GM18868 (cell line): ENCODE results near the gene KLK6.

Experiments
- ATAC-seq: cut with Tn5 transposase; IDR thresholded peaks from one replicate; pipeline ENCODE4 v1.9.1; 2021; ENCODE audit warnings: mild to moderate bottlenecking, moderate library complexity; ENCODE audit not compliant: unreplicated experiment

The KLK6 gene

DNA sequence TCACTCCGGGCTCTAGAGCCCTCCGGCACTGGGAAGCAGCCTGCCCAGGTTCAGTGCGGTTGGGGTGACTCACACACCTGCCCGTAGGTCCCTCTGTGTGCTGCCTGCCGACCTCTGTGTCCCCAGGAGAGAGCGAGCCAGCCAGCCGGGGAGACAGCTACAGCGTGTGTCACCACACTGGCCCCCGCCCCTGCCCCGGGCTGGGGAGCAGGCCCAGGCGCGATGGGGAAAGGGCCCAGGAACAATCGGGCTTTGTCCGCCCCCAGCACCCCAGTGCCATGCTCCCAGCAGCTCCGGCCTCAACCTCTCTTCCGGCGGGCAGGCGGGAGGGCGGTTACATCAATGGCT is at the start of gene KLK6:
TSS of gene KLK6 (minus strand) at position 179 of the 348 bp plus-strand sequence. CDS start 1,487 bp downstream, outside the sequence.
- no peak for ATAC-seq

GRCh38 chr19:51018745-51019543 is 49.6 kb upstream of the KLK6 start:
- ATAC-seq: no peak

GRCh38 chr19:51016798-51017683 is 47.6 kb upstream of the KLK6 start:
- no peak for ATAC-seq

DNA sequence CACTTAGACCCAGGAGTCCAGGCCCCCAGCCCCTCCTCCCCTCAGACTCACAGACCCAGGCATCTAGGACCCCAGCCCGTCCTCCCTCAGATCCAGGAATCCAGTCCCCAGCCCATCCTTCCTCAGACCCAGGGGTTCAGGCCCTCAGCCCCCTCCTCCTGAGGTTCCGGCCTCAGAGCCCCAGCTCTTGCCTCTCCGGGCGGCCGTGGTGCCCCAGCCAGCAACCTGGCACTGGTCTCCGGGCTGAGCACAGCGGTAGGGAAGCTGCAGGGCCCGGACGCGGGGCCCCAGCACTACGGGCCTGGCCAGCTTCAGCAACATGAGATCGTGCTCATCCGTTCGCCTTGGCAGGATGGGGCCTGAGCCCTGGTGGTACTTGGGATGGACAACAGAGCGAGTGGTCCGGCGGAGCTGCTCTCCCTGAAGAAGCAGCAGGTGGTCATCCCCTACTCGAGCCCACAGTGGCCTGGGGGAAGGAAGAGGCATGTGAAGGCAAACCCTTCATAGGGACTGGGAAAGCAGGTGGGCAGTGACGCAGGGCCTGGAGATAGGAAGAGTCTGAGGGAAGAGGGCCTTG is 46.4 kb upstream of the KLK6 start:
- ATAC-seq: no peak

DNA sequence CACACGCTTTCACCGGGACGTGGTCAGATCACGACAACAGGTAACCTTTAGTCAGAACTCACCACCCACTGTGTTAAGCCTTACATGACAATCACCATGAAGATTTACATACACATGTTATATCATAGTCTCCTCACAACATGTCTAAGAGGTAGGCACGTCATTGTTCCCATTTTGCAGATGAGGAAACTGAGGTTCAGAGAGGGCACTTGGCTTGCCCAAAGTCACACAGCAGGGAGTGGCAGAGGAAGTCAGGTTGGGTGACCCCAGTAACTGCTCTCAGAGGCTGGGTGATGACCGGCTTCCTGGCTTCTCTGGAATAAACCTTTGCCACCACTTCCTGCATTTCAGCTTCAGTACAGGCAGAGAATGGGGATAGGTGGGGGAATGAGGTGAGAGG is 44.9 kb upstream of the KLK6 start:
- ATAC-seq: no peak

DNA sequence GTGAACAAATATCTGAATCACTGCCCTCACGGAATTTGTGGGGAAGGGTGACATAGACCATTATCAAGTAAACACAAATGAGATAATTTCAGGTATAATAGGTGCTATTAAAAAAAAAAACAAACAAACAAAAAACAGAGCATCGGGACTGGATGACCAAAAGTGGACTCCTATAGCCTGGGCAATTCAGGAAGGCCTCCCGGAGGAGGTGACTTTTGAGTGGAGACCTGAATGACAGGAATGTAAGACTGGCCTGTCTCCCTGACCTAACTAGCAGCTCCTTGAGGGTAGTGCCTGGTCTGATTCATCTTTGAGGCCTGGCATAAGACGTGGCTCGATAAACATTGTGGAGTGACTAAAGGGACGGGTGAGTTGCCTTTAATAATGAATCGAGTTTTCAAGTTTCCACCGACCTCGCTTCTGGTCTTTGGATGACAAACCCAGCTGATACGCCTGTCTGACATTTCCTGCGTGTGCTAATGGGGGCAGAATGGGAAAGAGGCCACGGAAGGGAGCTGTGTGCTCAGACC is 43.3 kb upstream of the KLK6 start:
- ATAC-seq: no peak

GRCh38 chr19:51010066-51010795 is 40.8 kb upstream of the KLK6 start:
- ATAC-seq: no peak

- no peak for ATAC-seq
Observed at GRCh38 chr19:51009061-51009891, 39.9 kb upstream of the KLK6 start.

DNA sequence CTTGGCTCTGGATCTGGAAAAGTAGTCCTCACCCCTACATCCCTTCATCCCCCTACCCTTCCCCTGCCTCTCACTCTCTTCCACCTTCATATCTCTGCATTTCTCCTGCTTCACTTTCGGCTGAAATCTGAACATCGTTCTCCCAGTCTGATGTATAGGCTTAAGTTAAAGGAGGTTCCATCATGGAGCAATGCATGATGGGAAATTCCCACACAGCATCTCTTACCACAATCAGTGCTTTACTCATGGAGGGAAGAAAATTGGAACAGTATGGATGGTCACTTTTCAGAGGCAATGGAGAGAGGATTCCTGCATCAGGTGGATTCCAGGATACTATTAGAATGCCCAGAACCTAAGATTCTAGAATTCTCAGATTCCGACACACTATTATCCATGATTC is 38.1 kb upstream of the KLK6 start:
- no peak for ATAC-seq

- no peak for ATAC-seq
Observed at GRCh38 chr19:51006406-51006805, 37.0 kb upstream of the KLK6 start.

- no peak for ATAC-seq
Observed at GRCh38 chr19:51005248-51005647, 35.9 kb upstream of the KLK6 start.

DNA sequence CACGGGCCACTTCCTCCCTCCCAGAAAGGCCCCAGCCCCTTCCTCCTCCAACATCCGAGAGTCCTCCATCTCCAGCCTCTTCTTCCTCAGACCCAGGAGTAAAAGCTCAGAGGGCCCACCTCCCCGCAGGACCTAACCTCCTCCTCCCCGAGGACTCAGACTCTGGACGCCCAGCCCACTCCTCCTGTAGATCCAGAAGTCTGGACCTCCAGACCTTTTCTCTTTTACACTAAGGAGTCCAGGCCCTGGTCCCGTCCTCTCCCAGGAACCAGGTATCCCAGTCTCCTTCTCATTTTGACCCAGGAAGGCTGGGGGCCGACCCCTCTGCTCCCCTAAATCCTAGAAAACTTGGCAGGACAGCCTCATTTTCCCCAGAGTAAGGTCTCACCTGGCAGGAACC is 33.9 kb upstream of the KLK6 start:
- no peak for ATAC-seq

DNA sequence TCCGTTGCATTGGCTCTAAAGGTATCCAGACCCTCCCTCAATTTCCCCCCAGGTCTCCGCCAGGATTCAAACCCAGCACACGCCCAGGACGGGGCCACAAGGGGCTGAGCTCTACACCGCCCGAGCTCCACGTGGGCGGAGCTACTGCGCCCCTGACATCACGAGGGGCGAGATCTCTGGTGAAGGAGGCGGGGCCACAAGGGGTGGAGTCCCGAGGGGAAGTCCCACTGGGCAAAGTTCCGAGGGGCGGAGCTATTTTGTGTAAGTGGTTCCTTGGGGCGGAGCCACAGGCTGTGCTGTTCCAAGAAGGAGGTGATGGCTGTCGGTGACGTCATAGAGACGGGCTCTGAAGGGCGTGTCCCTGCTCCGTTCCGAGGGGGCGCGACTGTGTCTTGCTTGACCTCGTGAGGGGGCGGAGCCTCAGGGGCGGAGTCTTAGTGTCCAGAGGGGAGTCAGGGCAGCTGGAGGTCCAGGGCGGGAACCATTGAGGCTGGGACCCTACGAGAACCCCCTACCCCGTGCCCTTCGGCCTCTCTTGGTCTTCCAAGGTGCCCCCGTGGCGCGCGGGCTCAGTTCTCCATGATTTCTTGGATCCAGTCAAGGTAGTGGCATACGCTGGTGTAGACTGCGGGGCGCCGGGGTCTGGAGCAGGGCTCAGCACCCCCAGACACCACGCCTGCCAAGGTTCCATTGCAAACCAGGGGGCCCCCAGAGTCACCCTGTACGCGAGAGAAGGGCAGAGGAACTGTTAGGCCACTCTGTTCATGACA is 33.3 kb upstream of the KLK6 start:
- no peak for ATAC-seq

GRCh38 chr19:51002089-51002532 is 32.7 kb upstream of the KLK6 start:
- no peak for ATAC-seq

DNA sequence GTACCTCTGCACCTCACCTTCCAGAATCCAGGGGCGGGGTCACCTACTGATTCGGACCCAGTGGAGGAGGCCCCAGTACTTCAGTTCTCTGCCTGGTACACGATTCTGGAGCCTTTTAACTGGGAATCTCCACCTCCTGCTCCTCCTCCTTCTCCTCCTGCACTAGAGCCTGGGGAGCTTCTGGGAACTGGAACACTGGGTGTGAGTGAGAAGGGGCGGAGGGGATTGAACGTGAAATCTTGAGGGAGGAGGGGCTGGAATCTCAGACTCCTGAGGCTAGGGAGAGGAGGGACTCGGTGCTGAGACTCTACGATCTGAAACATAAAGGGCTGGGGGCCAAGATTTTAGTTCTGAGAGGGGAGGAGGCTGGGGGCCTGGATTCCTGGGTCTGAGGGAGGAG is 32.1 kb upstream of the KLK6 start, which contains the start of gene KLK8:
TSS of gene KLK8 (minus strand) at position 90 of the 400 bp plus-strand sequence. CDS start 437 bp downstream, outside the sequence.
- no peak for ATAC-seq

DNA sequence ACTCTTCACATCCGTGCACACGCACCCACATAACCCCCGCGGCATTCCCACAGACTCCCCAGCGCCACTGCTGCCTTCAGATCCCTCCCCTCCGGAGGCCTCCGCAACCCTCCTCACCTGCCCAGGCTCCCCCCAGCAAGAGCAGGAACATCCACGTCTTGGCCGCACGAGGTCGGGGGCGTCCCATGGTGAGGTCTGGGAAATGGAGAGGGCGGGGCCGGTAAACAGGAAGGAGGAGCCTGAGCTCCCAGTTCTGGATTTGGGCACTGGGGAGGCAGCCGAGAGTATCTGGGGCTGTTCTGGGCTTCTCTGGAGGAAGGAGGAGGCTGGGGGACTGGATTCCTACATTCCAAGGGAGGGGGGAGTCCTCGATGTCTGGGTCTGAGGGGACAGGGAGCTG is 31.6 kb upstream of the KLK6 start:
- no peak for ATAC-seq

DNA sequence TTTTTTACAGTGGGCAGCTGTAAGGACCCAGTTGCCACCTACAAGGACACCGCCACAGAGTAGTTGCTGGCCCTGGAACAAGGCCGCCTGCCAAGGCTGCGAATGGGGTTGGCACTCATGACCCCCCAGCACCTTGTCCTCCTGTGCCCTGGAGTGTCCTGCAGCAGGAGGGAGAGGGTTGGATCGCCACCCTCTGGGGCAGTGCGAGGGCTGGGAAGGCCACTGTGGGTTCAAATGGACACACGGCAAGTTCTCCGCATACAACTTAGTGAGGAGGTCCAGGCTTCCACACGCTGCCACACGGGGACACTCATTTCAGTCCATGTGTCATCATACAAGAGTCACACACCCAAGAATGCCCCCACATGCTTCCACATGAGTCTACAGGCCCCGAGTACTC is 31.0 kb upstream of the KLK6 start:
- ATAC-seq: no peak

- no peak for ATAC-seq
Observed at GRCh38 chr19:50998686-50999085, 29.3 kb upstream of the KLK6 start.

DNA sequence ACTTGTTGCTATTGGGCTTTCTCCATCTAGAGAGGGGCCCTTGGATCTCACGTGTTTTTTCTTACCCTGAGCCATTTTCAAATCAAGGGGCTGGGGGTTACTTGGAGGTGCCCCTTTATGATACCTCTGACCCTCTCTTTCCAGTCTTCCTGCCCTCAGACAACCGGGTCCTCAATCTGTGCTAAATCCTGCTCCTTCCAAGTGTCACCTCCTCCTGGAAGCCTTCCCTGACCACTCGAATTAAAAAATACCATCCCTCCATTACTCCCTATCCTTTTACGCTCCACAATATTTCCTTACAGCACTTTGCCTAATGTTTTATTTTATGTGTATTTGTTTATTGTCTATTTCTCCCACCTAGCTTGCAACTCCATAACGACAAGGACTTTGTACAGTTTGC is 28.7 kb upstream of the KLK6 start:
- ATAC-seq: no peak
